KMS-11 (cell line): ENCODE measurements around the gene ARL15.

Source experiments
- H2AFZ ChIP-seq: fragments of 200-600 bp; sonication (generic); 2 replicates; pipeline ENCODE4 v1.6.1; 2016; ENCODE audit warnings: antibody characterized with exemption, mixed run types, low read depth
- H3K27ac ChIP-seq: fragments of 200-600 bp; sonication (generic); 2 replicates; pipeline ENCODE4 v1.6.1; 2016; ENCODE audit warnings: mild to moderate bottlenecking, mixed run types
- H3K27me3 ChIP-seq: fragments of 200-600 bp; sonication (generic); 2 replicates; pipeline ENCODE4 v1.6.1; 2017; ENCODE audit warnings: mild to moderate bottlenecking, low read depth, mixed run types, moderate library complexity; ENCODE audit not compliant: insufficient read depth
- H3K36me3 ChIP-seq: fragments of 200-600 bp; sonication (generic); 2 replicates; pipeline ENCODE4 v1.6.1; 2017; ENCODE audit warnings: mild to moderate bottlenecking, mixed run types; ENCODE audit not compliant: insufficient read depth
- H3K4me1 ChIP-seq: fragments of 200-600 bp; sonication (generic); 2 replicates; pipeline ENCODE4 v1.6.1; 2016; ENCODE audit warnings: mild to moderate bottlenecking, low read depth, mixed run types; ENCODE audit not compliant: poor library complexity, severe bottlenecking
- H3K4me2 ChIP-seq: fragments of 200-600 bp; sonication (generic); 2 replicates; pipeline ENCODE4 v1.7.0; 2016; ENCODE audit warnings: mild to moderate bottlenecking, mixed run types
- H3K4me3 ChIP-seq: fragments of 200-600 bp; sonication (generic); IDR thresholded peaks from 2 replicates; pipeline ENCODE4 v1.6.1; 2017; ENCODE audit warnings: low read depth, low read length, mixed read lengths; ENCODE audit not compliant: insufficient read depth
- H3K79me2 ChIP-seq: fragments of 200-600 bp; sonication (generic); 2 replicates; pipeline ENCODE4 v1.6.1; 2016; ENCODE audit warnings: low read depth, mixed run types; ENCODE audit not compliant: insufficient read depth
- H3K9ac ChIP-seq: fragments of 200-600 bp; sonication (generic); 2 replicates; pipeline ENCODE4 v1.6.1; 2016; ENCODE audit warnings: mild to moderate bottlenecking, mixed run types
- H4K20me1 ChIP-seq: fragments of 200-600 bp; sonication (generic); 2 replicates; pipeline ENCODE4 v1.6.1; 2016; ENCODE audit warnings: mild to moderate bottlenecking, mixed run types; ENCODE audit not compliant: insufficient read depth
- TF ChIP-seq, protein P1 (sequence below): fragments of 200-600 bp; sonication (generic); conservative IDR thresholded peaks from 2 replicates; pipeline ENCODE4 v1.6.1; 2017; ENCODE audit warnings: low read depth, mild to moderate bottlenecking, antibody characterized with exemption, low read length, moderate library complexity, mixed read lengths

Gene ARL15

DNA sequence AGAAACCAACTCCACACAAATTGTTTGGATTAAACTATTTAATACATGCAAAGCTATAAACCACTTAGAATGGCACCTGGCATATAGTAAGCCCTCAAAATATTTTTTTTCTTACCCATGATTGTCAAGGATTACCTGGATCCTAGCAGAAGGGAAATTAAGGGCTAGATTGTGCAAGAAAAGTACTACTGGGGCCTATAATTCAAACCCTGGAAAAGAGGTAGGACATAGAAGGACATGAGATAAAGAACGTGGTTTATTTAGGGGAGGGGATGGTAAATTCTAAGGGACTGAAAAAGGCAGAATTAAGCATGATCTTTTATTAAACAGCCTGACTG is 14.9 kb upstream of the ARL15 start:
- H3K4me1 ChIP-seq, result no peaks in the 10 kb centered on the region
- no peaks in the 10 kb centered on the region for H3K36me3 ChIP-seq
- no peaks in the 10 kb centered on the region for H3K79me2 ChIP-seq
- no peak overlapping the region for H3K27ac ChIP-seq
- TF ChIP-seq, protein P1, sequence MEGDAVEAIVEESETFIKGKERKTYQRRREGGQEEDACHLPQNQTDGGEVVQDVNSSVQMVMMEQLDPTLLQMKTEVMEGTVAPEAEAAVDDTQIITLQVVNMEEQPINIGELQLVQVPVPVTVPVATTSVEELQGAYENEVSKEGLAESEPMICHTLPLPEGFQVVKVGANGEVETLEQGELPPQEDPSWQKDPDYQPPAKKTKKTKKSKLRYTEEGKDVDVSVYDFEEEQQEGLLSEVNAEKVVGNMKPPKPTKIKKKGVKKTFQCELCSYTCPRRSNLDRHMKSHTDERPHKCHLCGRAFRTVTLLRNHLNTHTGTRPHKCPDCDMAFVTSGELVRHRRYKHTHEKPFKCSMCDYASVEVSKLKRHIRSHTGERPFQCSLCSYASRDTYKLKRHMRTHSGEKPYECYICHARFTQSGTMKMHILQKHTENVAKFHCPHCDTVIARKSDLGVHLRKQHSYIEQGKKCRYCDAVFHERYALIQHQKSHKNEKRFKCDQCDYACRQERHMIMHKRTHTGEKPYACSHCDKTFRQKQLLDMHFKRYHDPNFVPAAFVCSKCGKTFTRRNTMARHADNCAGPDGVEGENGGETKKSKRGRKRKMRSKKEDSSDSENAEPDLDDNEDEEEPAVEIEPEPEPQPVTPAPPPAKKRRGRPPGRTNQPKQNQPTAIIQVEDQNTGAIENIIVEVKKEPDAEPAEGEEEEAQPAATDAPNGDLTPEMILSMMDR, result no peak
- no peak overlapping the region for H2AFZ ChIP-seq
- H4K20me1 ChIP-seq, result no peaks in the 10 kb centered on the region
- H3K4me3 ChIP-seq, result no peak overlapping the region
- no peak overlapping the region for H3K4me2 ChIP-seq
- no peak overlapping the region for H3K9ac ChIP-seq
- no peaks in the 10 kb centered on the region for H3K27me3 ChIP-seq

DNA sequence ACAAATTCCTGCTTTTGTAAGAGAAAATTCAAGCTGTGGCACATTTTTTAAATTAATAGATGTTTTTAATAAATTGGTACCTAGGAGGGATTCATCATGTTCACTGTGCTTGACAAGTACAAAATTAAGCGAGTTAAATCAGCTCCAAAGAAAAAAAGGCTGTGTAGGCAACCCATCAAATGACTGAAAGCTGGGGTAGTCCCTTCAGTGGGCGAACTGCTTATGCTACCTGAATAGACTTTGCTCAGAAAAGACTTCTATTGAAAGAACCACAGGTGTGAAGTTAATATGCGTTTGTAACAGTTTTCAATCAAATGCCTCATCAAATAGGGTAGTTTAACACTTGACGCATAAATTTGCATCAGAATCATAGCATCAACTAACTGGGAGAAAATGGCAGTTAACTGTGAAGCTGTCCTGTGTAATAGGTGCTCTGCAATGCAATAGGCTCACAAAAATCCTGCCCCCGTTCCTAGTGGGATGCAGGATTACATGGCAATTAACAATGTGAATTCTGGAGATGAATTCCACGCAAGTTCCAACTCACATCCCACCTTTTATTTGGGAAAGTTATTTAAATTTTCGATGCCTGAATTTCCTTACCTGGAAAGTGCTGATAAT is 14.4 kb upstream of the ARL15 start:
- Histone ChIP-seq H3K4me1 (no peaks in the 10 kb centered on the region), H3K36me3 (no peaks in the 10 kb centered on the region), H3K9ac (no peak overlapping the region), H3K4me3 (no peak overlapping the region), H3K27ac (no peak overlapping the region), H3K79me2 (no peaks in the 10 kb centered on the region), H3K27me3 (no peaks in the 10 kb centered on the region), H3K4me2 (no peak overlapping the region), H4K20me1 (no peaks in the 10 kb centered on the region), H2AFZ (no peak overlapping the region)
- TF ChIP-seq, protein P1, result no peak

DNA sequence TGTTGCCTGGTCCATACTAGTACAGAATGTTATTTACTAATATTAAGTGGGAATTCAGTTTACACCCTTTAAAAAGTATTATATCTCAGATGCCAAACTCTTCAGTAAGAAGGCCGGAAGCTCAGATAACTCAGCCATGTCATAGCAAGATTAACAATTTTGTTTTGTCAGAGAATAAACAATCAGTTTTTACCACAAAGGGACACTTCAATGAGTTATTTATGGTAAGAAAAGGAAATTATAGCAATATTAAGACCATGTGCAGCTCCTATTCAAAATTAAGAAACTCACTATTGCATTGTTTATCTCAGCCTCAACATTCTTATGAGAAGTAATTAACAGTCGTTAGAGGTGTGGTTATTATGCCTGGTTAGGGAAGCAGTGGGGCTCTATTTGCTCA is 13.1 kb upstream of the ARL15 start:
- no peaks in the 10 kb centered on the region for H3K4me1 ChIP-seq
- no peaks in the 10 kb centered on the region for H4K20me1 ChIP-seq
- no peak overlapping the region for H3K4me2 ChIP-seq
- no peak overlapping the region for H3K9ac ChIP-seq
- H3K36me3 ChIP-seq, result no peaks in the 10 kb centered on the region
- no peak overlapping the region for H3K27ac ChIP-seq
- TF ChIP-seq, protein P1, result no peak
- no peak overlapping the region for H3K4me3 ChIP-seq
- no peaks in the 10 kb centered on the region for H3K27me3 ChIP-seq
- H2AFZ ChIP-seq, result no peak overlapping the region
- H3K79me2 ChIP-seq, result no peaks in the 10 kb centered on the region

DNA sequence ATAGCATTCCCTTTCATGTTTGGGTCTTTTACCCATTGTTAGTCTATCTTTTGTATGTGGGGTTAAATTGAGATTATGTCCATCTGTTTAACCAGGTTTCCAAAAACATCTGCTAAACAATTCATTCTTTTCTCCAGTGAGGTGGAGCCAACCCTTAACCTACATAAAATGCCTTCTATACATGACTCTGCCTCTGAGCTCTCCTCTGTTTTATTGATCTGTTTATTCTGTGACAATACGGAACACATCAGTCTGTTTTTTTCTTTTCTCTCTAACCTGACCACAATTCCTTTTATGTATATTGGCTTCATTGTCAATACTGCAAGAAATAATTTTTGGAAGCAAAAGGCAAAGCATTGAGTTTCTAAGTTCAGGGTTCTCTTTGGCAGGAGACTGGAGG is 9.9 kb upstream of the ARL15 start:
- no peaks in the 10 kb centered on the region for H3K4me1 ChIP-seq
- TF ChIP-seq, protein P1, result no peak
- H3K4me2 ChIP-seq, result no peak overlapping the region
- H3K79me2 ChIP-seq, result no peaks in the 10 kb centered on the region
- no peak overlapping the region for H3K4me3 ChIP-seq
- H4K20me1 ChIP-seq, result no peaks in the 10 kb centered on the region
- H3K36me3 ChIP-seq, result no peaks in the 10 kb centered on the region
- no peak overlapping the region for H3K9ac ChIP-seq
- no peak overlapping the region for H3K27ac ChIP-seq
- no peak overlapping the region for H2AFZ ChIP-seq
- no peaks in the 10 kb centered on the region for H3K27me3 ChIP-seq
